IPS-18a (cell line): Measurements from ENCODE around the gene MAP4K3.

Source experiments
- H3K27ac ChIP-seq: one replicate; pipeline ENCODE4 v1.5.1; 2013; ENCODE audit warnings: low read length
- H3K27me3 ChIP-seq: one replicate; pipeline ENCODE4 v1.6.1; 2013; ENCODE audit warnings: mild to moderate bottlenecking, low read length; ENCODE audit not compliant: control insufficient read depth, insufficient read depth
- H3K36me3 ChIP-seq: one replicate; pipeline ENCODE4 v1.6.1; 2013; ENCODE audit warnings: low read depth, low read length; ENCODE audit not compliant: control insufficient read depth
- H3K4me1 ChIP-seq: one replicate; pipeline ENCODE4 v1.6.1; 2013; ENCODE audit warnings: low read depth, low read length; ENCODE audit not compliant: control insufficient read depth
- H3K4me3 ChIP-seq: one replicate; pipeline ENCODE4 v1.5.1; 2013; ENCODE audit warnings: low read length
- H3K9ac ChIP-seq: one replicate; pipeline ENCODE4 v1.6.1; 2013; ENCODE audit warnings: mild to moderate bottlenecking, low read length, moderate library complexity
- H3K9me3 ChIP-seq: one replicate; pipeline ENCODE4 v1.6.1; 2013; ENCODE audit warnings: low read depth, low read length; ENCODE audit not compliant: control insufficient read depth

MAP4K3 gene

GRCh38 chr2:39221459-39221858 is 215.6 kb downstream of the MAP4K3 start:
- Histone ChIP-seq H3K9me3 (no peaks in the 10 kb centered on the region), H3K4me3 (no peak overlapping the region), H3K27me3 (no peaks in the 10 kb centered on the region), H3K4me1 (no peaks in the 10 kb centered on the region), H3K27ac (no peak overlapping the region), H3K36me3 (no peaks in the 10 kb centered on the region), H3K9ac (no peak overlapping the region)

GRCh38 chr2:39220136-39220535 is 216.9 kb downstream of the MAP4K3 start:
- Histone ChIP-seq H3K27me3 (no peaks in the 10 kb centered on the region), H3K36me3 (no peaks in the 10 kb centered on the region), H3K9ac (no peak overlapping the region), H3K9me3 (no peaks in the 10 kb centered on the region), H3K4me3 (no peak overlapping the region), H3K4me1 (no peaks in the 10 kb centered on the region), H3K27ac (no peak overlapping the region)

DNA sequence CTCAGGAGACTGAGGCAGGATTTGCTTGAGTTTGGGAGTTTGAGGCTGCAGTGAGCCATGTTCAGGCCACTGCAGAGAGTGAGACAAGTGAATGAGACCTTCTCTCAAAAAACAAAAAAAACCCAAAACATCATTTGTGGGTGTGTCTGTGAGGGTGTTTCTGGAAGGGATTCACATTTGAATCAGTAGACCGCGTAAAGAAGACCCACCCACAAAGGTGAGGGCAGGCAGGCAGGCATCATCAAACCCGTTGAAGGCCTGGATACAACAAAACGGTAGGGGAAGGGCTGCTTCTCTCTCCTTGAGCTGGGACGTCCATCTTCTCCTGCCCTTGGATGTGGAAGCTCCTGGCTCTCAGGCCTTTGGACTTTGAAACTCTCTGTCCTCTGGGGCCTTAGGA is 218.7 kb downstream of the MAP4K3 start:
- Histone ChIP-seq H3K9ac (no peak overlapping the region), H3K4me1 (no peaks in the 10 kb centered on the region), H3K36me3 (no peaks in the 10 kb centered on the region), H3K4me3 (no peak overlapping the region), H3K27ac (no peak overlapping the region), H3K27me3 (no peaks in the 10 kb centered on the region), H3K9me3 (no peaks in the 10 kb centered on the region)

DNA sequence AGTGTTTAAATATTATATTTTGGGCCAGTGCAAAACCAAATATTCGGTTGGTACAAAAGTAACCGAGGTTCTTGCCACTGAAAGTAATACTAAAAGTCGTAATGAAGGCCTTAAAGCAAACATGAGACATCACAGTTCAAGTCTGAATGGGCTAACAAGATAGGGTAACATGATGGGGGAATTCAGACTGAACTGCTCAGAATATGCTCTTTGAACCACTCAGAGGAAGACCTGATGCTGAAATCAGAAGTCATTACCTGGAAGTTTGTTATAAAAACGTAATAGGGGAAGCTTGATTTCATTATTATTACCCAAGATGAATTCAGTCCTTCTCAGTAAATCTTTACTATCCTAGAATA is 219.9 kb downstream of the MAP4K3 start:
- Histone ChIP-seq H3K9ac (no peak overlapping the region), H3K27ac (no peak overlapping the region), H3K36me3 (no peaks in the 10 kb centered on the region), H3K27me3 (no peaks in the 10 kb centered on the region), H3K4me1 (no peaks in the 10 kb centered on the region), H3K9me3 (no peaks in the 10 kb centered on the region), H3K4me3 (no peak overlapping the region)

GRCh38 chr2:39216346-39217191 is 220.5 kb downstream of the MAP4K3 start:
- no peak overlapping the region for H3K4me3 ChIP-seq
- no peaks in the 10 kb centered on the region for H3K36me3 ChIP-seq
- no peak overlapping the region for H3K9ac ChIP-seq
- H3K27ac ChIP-seq, result no peak overlapping the region
- no peaks in the 10 kb centered on the region for H3K9me3 ChIP-seq
- H3K27me3 ChIP-seq, result no peaks in the 10 kb centered on the region
- H3K4me1 ChIP-seq, result no peaks in the 10 kb centered on the region

DNA sequence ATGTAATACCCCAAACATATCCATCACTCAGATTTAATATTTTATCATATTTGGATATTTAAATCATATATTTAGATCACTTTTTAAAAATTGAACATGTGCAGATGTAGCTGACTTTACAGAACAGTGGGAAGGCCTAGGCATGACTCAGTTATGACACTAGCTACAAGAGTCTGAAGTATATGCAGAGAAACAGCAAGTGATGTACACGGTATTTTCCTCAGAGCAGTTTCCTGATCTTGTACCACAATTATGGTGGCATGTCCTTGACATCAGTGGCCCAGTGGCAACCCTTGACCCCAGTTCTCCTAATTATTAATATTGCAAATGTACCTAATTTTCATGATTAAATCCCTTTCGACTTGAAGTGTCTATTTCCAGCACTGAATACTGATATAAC is 221.5 kb downstream of the MAP4K3 start:
- no peak overlapping the region for H3K9ac ChIP-seq
- H3K4me3 ChIP-seq, result no peak overlapping the region
- no peak overlapping the region for H3K27ac ChIP-seq
- H3K9me3 ChIP-seq, result no peaks in the 10 kb centered on the region
- H3K27me3 ChIP-seq, result no peaks in the 10 kb centered on the region
- no peaks in the 10 kb centered on the region for H3K36me3 ChIP-seq
- H3K4me1 ChIP-seq, result no peaks in the 10 kb centered on the region

- Histone ChIP-seq H3K9me3 (no peaks in the 10 kb centered on the region), H3K27ac (no peak overlapping the region), H3K27me3 (no peaks in the 10 kb centered on the region), H3K36me3 (no peaks in the 10 kb centered on the region), H3K9ac (no peak overlapping the region), H3K4me3 (no peak overlapping the region), H3K4me1 (no peaks in the 10 kb centered on the region)
Measured at GRCh38 chr2:39213015-39213414, 224.1 kb downstream of the MAP4K3 start.

GRCh38 chr2:39210846-39211245 is 226.2 kb downstream of the MAP4K3 start:
- no peaks in the 10 kb centered on the region for H3K4me1 ChIP-seq
- H3K9ac ChIP-seq, result no peak overlapping the region
- no peaks in the 10 kb centered on the region for H3K36me3 ChIP-seq
- no peak overlapping the region for H3K4me3 ChIP-seq
- no peaks in the 10 kb centered on the region for H3K9me3 ChIP-seq
- no peaks in the 10 kb centered on the region for H3K27me3 ChIP-seq
- no peak overlapping the region for H3K27ac ChIP-seq

DNA sequence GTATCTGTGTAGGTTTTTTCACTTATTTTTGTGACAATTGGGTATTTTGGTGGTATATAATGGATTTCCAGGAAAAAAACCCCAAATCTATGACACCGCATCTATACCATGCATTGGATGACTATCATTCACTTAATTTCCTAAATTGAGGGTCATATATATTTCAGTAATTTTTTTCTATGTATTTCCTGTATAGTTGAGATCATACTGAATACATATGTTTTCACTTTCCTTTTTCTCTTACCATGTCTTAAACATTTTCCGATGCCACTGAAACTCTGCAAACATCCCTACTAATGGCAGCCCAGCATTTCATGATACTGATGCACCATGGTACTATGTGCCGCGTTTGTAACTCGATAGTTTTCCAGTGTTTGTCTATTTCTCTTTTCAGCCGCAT is 233.7 kb downstream of the MAP4K3 start:
- Histone ChIP-seq H3K27me3 (no peaks in the 10 kb centered on the region), H3K27ac (no peak overlapping the region), H3K36me3 (no peaks in the 10 kb centered on the region), H3K9me3 (no peaks in the 10 kb centered on the region), H3K4me1 (peaks cover 20% of the 10 kb centered on the region), H3K4me3 (no peak overlapping the region), H3K9ac (no peak overlapping the region)

DNA sequence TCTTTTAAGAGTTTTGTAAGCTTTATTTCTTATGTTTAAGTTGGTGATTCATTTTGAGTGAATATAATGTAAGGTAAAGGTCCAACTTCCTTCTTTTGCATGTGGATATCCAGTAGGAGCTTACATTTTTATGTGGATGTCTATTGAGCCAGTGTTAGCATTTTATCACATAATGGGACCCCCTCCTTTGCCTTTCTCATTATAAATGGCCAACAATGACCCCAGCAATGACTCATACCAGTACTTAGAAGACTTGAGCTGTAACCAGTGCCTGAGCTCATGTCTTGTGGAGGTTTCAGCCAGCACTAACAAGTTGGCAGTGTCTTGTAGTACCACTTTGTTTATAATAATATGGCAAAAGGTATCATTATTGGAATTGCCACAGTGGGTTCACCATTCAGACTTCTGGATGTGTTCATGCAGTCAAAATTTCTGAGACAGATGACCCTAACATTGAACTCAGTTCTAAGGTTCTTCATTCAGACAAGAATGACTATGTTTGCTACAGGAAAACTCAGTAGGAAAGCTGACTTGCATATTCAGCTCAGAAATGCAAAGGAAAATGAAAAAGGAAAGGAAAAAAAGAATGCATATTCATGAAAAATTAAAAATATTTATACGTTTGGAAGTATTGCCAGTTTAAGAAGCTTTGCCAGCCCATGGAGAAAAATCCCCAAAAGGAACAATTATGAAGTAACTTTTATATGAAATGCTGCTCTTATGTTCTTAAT is 234.3 kb downstream of the MAP4K3 start:
- no peak overlapping the region for H3K27ac ChIP-seq
- no peaks in the 10 kb centered on the region for H3K36me3 ChIP-seq
- no peaks in the 10 kb centered on the region for H3K27me3 ChIP-seq
- peaks cover 20% of the 10 kb centered on the region for H3K4me1 ChIP-seq
- peak overlapping the region; percentile 23 for H3K4me3 ChIP-seq
- no peaks in the 10 kb centered on the region for H3K9me3 ChIP-seq
- no peak overlapping the region for H3K9ac ChIP-seq
